Testis (tissue), 2 donors: Measurements from ENCODE around the gene CDC42.

Source experiments
- POLR2A ChIP-seq: fragments of 450-650 bp; IDR thresholded peaks from one replicate; pipeline ENCODE4 v1.6.1; 2017; ENCODE audit warnings: antibody characterized with exemption, mild to moderate bottlenecking, moderate library complexity
- TF ChIP-seq, protein P1 (sequence below), 3 experiments: fragments of 450-650 bp in 2 of 3; fragments of 200-600 bp in 1 of 3; sonication (generic) in 1 of 3; IDR thresholded peaks; one replicate each; pipeline ENCODE4 v1.5.1; 2016 to 2019; ENCODE audit warnings: antibody characterized with exemption in 3 of 3, mild to moderate bottlenecking in 2 of 3, moderate library complexity in 1 of 3

DNA sequence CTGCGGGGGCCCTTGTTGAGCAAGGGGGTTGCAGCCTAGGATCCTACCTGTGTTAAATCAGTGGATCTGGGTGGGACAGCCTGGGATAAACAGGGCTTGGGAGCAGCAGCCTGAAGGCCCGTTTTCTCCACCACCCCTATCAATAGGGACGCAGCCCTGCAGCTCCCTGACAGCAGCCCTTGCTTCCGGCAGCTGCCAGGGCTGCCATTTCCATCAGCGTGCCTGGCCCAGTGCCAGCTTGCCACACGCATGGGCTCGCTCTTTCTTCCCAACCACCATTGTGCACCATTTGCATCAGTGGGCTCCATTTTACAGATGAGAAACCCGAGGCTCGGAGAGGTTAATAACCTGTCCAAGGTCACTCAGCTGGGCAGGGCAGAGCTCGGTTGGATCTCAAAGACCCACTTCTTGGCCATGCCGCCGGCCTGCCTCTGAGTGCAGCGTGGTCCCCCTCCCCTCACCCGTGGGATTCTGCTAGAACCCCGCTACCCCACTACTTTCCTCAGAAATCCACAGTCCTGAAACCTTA lies 86.6 kb downstream of the CDC42 start:
- TF ChIP-seq, protein P1, sequence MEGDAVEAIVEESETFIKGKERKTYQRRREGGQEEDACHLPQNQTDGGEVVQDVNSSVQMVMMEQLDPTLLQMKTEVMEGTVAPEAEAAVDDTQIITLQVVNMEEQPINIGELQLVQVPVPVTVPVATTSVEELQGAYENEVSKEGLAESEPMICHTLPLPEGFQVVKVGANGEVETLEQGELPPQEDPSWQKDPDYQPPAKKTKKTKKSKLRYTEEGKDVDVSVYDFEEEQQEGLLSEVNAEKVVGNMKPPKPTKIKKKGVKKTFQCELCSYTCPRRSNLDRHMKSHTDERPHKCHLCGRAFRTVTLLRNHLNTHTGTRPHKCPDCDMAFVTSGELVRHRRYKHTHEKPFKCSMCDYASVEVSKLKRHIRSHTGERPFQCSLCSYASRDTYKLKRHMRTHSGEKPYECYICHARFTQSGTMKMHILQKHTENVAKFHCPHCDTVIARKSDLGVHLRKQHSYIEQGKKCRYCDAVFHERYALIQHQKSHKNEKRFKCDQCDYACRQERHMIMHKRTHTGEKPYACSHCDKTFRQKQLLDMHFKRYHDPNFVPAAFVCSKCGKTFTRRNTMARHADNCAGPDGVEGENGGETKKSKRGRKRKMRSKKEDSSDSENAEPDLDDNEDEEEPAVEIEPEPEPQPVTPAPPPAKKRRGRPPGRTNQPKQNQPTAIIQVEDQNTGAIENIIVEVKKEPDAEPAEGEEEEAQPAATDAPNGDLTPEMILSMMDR (IDR thresholded peaks at IDR 0.05): no peak
- no peak for TF ChIP-seq POLR2A
